Astrocyte (in vitro differentiated cells and primary cell): ENCODE data around the gene ZAP70. TPM values are rescaled to one million over a fixed set of nuclear protein-coding genes. Genes with fewer than 3 reads are reported as not detected.

Source experiments
- DNase-seq: peaks from one replicate; pipeline ENCODE4 v3.0.0-alpha.2; 2010; ENCODE audit warnings: low read depth
- FAIRE-seq: peaks from 2 replicates; lab custom pipeline; 2011; peaks lifted over from hg19 to GRCh38; lab: Jason Lieb, UNC
- H2AFZ ChIP-seq: 2 replicates; pipeline ENCODE4 v1.6.0; 2012; ENCODE audit warnings: low read depth, low read length, inconsistent platforms
- H3K27ac ChIP-seq: 2 replicates; pipeline ENCODE4 v1.5.1; 2011; ENCODE audit warnings: low read depth, low read length, inconsistent platforms
- H3K27me3 ChIP-seq: 2 replicates; pipeline ENCODE4 v1.6.0; 2011; ENCODE audit warnings: low read length, inconsistent platforms; ENCODE audit not compliant: insufficient read depth
- H3K36me3 ChIP-seq: 2 replicates; pipeline ENCODE4 v1.5.1; 2011; ENCODE audit warnings: low read length, inconsistent platforms; ENCODE audit not compliant: insufficient read depth
- H3K4me1 ChIP-seq: 2 replicates; pipeline ENCODE4 v1.5.1; 2011; ENCODE audit warnings: low read length, inconsistent platforms; ENCODE audit not compliant: insufficient read depth
- H3K4me2 ChIP-seq: 2 replicates; pipeline ENCODE4 v1.6.0; 2012; ENCODE audit warnings: low read length, inconsistent platforms
- H3K4me3 ChIP-seq: 2 replicates; pipeline ENCODE4 v1.5.1; 2011; ENCODE audit warnings: low read depth, mild to moderate bottlenecking, low read length, inconsistent platforms; ENCODE audit not compliant: insufficient read depth
- H3K79me2 ChIP-seq: 2 replicates; pipeline ENCODE4 v1.6.0; 2012; ENCODE audit warnings: mild to moderate bottlenecking, low read length, inconsistent platforms; ENCODE audit not compliant: insufficient read depth
- H3K9ac ChIP-seq: 2 replicates; pipeline ENCODE4 v1.6.0; 2012; ENCODE audit warnings: mild to moderate bottlenecking, low read length, inconsistent platforms
- H3K9me3 ChIP-seq: 2 replicates; pipeline ENCODE4 v1.5.1; 2012; ENCODE audit warnings: low read depth, mild to moderate bottlenecking, low read length, inconsistent platforms; ENCODE audit not compliant: insufficient read depth
- H4K20me1 ChIP-seq: 2 replicates; pipeline ENCODE4 v1.6.0; 2012; ENCODE audit warnings: low read length, inconsistent platforms; ENCODE audit not compliant: insufficient read depth
- H3K27ac Mint-ChIP-seq: one replicate; pipeline ENCODE4 v1.8.0; 2021; ENCODE audit warnings: mild to moderate bottlenecking, mixed read lengths; ENCODE audit not compliant: unreplicated experiment
- H3K27me3 Mint-ChIP-seq: one replicate; pipeline ENCODE4 v1.8.0; 2021; ENCODE audit warnings: low read depth, mixed read lengths; ENCODE audit not compliant: unreplicated experiment
- H3K36me3 Mint-ChIP-seq: one replicate; pipeline ENCODE4 v1.8.0; 2021; ENCODE audit warnings: low read depth, mixed read lengths; ENCODE audit not compliant: unreplicated experiment
- H3K4me1 Mint-ChIP-seq: one replicate; pipeline ENCODE4 v1.8.0; 2021; ENCODE audit warnings: low read depth, mixed read lengths; ENCODE audit not compliant: unreplicated experiment
- H3K4me3 Mint-ChIP-seq: one replicate; pipeline ENCODE4 v1.8.0; 2021; ENCODE audit warnings: mild to moderate bottlenecking, moderate library complexity, mixed read lengths; ENCODE audit not compliant: unreplicated experiment
- H3K9me3 Mint-ChIP-seq: one replicate; pipeline ENCODE4 v1.8.0; 2021; ENCODE audit warnings: mild to moderate bottlenecking, mixed read lengths; ENCODE audit not compliant: unreplicated experiment
- EZH2 ChIP-seq: IDR thresholded peaks from 2 replicates; pipeline ENCODE4 v1.6.1; 2012; ENCODE audit warnings: mild to moderate bottlenecking, low read length, inconsistent platforms; ENCODE audit not compliant: insufficient read depth
- total RNA-seq: library from RNA; stranded (reverse); gene quantifications from 2 replicates; pipeline ENCODE4 v1.2.1, GENCODE V29; 2021
- TF ChIP-seq, protein P1 (sequence below): IDR thresholded peaks from 2 replicates; pipeline ENCODE4 v1.5.1; 2011; ENCODE audit warnings: low read depth, mild to moderate bottlenecking, inconsistent platforms, low read length, moderate library complexity; ENCODE audit not compliant: insufficient read depth

The ZAP70 gene
- total RNA-seq, 1 donor from 2014 or later: 0.73 TPM

DNA sequence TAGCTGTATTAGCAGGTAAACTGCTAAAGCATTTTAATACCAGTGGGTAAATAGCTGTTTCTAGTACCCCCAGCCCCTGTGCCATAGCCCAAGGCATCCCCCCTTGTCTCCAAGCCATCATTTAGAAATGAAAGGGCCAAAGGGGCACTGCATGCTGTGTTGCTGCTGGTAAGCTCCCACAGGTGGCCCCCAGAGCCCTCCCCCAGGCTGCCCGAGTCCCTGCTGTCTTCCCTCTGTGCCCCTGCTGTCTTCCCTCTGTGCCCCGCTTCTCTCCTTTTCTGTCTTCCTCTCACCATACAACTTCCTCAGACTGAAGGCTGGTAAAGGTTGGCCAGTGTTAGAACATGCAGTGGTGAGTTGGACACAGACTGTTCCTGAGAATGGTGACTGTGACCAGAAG is 42.1 kb downstream of the ZAP70 start:
- no peak for TF ChIP-seq EZH2
- TF ChIP-seq, protein P1, sequence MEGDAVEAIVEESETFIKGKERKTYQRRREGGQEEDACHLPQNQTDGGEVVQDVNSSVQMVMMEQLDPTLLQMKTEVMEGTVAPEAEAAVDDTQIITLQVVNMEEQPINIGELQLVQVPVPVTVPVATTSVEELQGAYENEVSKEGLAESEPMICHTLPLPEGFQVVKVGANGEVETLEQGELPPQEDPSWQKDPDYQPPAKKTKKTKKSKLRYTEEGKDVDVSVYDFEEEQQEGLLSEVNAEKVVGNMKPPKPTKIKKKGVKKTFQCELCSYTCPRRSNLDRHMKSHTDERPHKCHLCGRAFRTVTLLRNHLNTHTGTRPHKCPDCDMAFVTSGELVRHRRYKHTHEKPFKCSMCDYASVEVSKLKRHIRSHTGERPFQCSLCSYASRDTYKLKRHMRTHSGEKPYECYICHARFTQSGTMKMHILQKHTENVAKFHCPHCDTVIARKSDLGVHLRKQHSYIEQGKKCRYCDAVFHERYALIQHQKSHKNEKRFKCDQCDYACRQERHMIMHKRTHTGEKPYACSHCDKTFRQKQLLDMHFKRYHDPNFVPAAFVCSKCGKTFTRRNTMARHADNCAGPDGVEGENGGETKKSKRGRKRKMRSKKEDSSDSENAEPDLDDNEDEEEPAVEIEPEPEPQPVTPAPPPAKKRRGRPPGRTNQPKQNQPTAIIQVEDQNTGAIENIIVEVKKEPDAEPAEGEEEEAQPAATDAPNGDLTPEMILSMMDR: no peak
- Histone ChIP-seq H3K27me3 (no peaks in the 10 kb centered on the region), H3K9me3 (no peaks in the 10 kb centered on the region), H2AFZ (no peak overlapping the region), H3K36me3 (peaks cover 21% of the 10 kb centered on the region), H3K4me1 (peaks cover 6% of the 10 kb centered on the region), H3K27ac (no peak overlapping the region), H3K79me2 (no peaks in the 10 kb centered on the region), H3K4me3 (no peak overlapping the region), H3K9ac (no peak overlapping the region), H3K4me2 (no peak overlapping the region), H4K20me1 (peaks cover 4% of the 10 kb centered on the region)
- Mint-ChIP-seq H3K27ac (no peak overlapping the region), H3K4me3 (no peak overlapping the region), H3K27me3 (no peaks in the 10 kb centered on the region), H3K9me3 (no peaks in the 10 kb centered on the region), H3K4me1 (peaks cover 14% of the 10 kb centered on the region), H3K36me3 (peaks cover 18% of the 10 kb centered on the region)
- DNase-seq: no peak
- FAIRE-seq: no peak

DNA sequence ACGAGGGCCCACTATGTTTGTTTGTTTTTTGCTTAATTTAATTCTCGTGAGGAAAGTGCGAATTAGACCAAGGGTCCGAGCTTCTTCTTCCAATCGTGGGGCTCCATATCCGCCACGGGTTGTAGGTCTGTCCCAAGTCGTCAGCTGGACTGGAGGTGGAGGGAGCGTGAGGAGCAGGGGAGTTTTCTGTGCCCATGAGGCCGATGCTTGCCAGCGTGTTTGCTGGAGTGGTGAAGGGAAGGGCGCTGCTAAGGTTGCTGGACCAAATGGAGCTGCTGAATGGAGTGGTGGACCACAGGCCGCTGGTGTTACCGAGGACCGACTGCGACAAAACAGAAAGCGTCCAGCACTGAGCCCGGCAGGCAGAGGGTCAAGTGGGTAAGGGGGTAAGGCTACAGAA is 43.7 kb downstream of the ZAP70 start:
- peaks cover 24% of the 10 kb centered on the region for H3K36me3 Mint-ChIP-seq
- no peak overlapping the region for H3K4me2 ChIP-seq
- H3K9me3 ChIP-seq: no peaks in the 10 kb centered on the region
- peaks cover 24% of the 10 kb centered on the region for H3K36me3 ChIP-seq
- H4K20me1 ChIP-seq: peaks cover 4% of the 10 kb centered on the region
- DNase-seq: no peak
- no peak overlapping the region for H2AFZ ChIP-seq
- H3K9me3 Mint-ChIP-seq: no peaks in the 10 kb centered on the region
- no peak overlapping the region for H3K4me3 ChIP-seq
- no peaks in the 10 kb centered on the region for H3K79me2 ChIP-seq
- no peaks in the 10 kb centered on the region for H3K27me3 Mint-ChIP-seq
- no peak overlapping the region for H3K27ac Mint-ChIP-seq
- no peak overlapping the region for H3K4me3 Mint-ChIP-seq
- H3K4me1 Mint-ChIP-seq: peaks cover 7% of the 10 kb centered on the region
- H3K27me3 ChIP-seq: no peaks in the 10 kb centered on the region
- H3K4me1 ChIP-seq: peaks cover 4% of the 10 kb centered on the region
- TF ChIP-seq, protein P1: no peak
- TF ChIP-seq EZH2: no peak
- no peak overlapping the region for H3K9ac ChIP-seq
- H3K27ac ChIP-seq: no peak overlapping the region
- FAIRE-seq: no peak

DNA sequence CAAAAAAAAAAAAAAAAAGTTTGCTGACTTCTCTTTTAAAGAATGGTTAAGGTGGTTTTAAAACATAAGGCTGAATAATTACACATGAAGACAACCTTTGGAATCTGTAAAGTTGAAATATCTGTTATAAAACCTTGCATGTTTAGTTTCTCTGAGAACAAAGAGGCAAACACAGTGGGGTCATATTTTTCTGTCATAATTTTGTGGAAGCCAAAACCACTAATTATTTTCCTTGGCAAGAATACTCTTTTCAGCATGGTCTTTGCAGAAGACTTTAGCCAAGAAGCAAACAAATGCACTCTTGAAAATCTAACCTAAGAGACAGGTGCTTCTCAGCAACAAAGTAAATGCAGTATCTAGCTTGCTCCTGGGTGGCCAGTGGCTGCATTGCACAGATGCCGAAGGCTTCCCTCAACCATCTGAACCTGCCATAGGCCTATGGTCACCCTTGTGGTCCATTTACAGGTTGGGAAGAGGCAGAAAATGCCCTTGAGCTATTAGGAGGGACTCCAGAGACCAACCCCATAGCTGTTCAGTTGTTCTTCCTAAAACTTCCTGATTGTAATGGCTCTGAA is 44.8 kb downstream of the ZAP70 start:
- no peak for FAIRE-seq
- no peak for TF ChIP-seq EZH2
- Histone ChIP-seq H2AFZ (no peak overlapping the region), H3K4me2 (no peak overlapping the region), H3K79me2 (no peaks in the 10 kb centered on the region), H3K4me3 (no peak overlapping the region), H3K36me3 (peaks cover 24% of the 10 kb centered on the region), H3K4me1 (no peaks in the 10 kb centered on the region), H4K20me1 (peaks cover 4% of the 10 kb centered on the region), H3K27ac (no peak overlapping the region), H3K9ac (no peak overlapping the region), H3K27me3 (no peaks in the 10 kb centered on the region), H3K9me3 (no peaks in the 10 kb centered on the region)
- H3K36me3 Mint-ChIP-seq: peaks cover 26% of the 10 kb centered on the region
- peaks cover under 1% of the 10 kb centered on the region for H3K4me1 Mint-ChIP-seq
- peak; percentile 64 for DNase-seq
- H3K27ac Mint-ChIP-seq: no peak overlapping the region
- H3K9me3 Mint-ChIP-seq: no peaks in the 10 kb centered on the region
- H3K4me3 Mint-ChIP-seq: no peak overlapping the region
- H3K27me3 Mint-ChIP-seq: no peaks in the 10 kb centered on the region
